Measurements from ENCODE around the gene GNB4.

Gene GNB4

DNA sequence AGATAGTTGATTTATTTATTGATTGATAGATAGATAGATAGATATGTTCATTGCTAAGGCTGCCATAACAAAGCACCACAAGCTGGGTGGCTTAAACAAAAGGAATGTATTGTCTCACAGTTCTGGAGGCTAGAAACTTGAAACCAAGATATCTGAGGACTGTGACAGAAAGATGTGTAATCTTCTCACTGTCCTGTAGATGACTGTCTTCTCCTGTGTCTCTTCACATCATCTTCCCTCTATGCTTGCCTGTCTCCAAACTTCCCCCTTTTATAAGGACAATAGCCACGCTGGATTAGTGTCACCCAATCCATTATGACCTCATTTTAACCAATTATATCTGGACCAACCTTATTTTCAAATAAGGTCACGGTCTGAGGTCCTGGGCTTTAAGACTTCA is 40.9 kb downstream of the GNB4 start:
- H3K27ac ChIP-seq (ENCODE audit: poor library complexity, severe bottlenecking) = no peak overlapping the region
- no peaks in the 10 kb centered on the region for H3K9me3 ChIP-seq (ENCODE audit: severe bottlenecking)
- no peaks in the 10 kb centered on the region for H3K4me1 ChIP-seq (ENCODE audit: insufficient read depth, poor library complexity, severe bottlenecking)
- TF ChIP-seq CTCF (IDR thresholded peaks at IDR 0.05; ENCODE audit: poor library complexity, severe bottlenecking) = peak; percentile 28
- ATAC-seq (ENCODE audit: low read depth) = peak; percentile 31; the same call in 1 of the 3 replicates
- H3K4me3 ChIP-seq (ENCODE audit: severe bottlenecking) = no peak overlapping the region
- H3K27me3 ChIP-seq (ENCODE audit: insufficient read depth, poor library complexity, severe bottlenecking) = no peaks in the 10 kb centered on the region
- H3K36me3 ChIP-seq (ENCODE audit: low read depth) = peaks cover 18% of the 10 kb centered on the region
- DNase-seq (ENCODE audit: low spot score) = no peak

- TF ChIP-seq CTCF (IDR thresholded peaks at IDR 0.05; ENCODE audit: poor library complexity, severe bottlenecking) = no peak
- DNase-seq (ENCODE audit: low spot score) (no peak), ATAC-seq (ENCODE audit: low read depth) (no peak)
- Histone ChIP-seq H3K4me3 (ENCODE audit: severe bottlenecking) (no peak overlapping the region), H3K27ac (ENCODE audit: poor library complexity, severe bottlenecking) (no peak overlapping the region), H3K27me3 (ENCODE audit: insufficient read depth, poor library complexity, severe bottlenecking) (no peaks in the 10 kb centered on the region), H3K9me3 (ENCODE audit: severe bottlenecking) (no peaks in the 10 kb centered on the region), H3K4me1 (ENCODE audit: insufficient read depth, poor library complexity, severe bottlenecking) (no peaks in the 10 kb centered on the region), H3K36me3 (ENCODE audit: low read depth) (peaks cover 36% of the 10 kb centered on the region)
Observed at GRCh38 chr3:179404307-179404706, 47.0 kb downstream of the GNB4 start.

DNA sequence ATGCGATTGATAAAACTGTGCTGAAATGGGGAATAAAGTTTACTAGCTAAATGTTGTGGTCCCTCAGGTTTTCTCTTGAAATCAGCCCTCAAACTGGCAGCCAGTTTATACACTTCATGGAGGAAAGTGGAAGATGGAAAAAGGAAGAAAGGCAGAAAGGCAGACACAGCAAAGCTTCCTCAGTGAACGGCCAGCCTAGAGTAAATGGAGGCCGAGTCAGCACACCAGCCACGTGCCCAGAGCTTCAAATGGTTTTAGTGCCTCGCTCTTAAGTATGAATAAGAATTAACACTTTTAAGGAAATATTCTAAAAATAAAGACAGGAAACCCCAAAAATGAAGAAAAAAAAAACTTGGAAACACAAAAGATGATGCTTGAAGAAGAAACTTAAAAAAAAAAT is 48.3 kb downstream of the GNB4 start:
- H3K36me3 ChIP-seq (ENCODE audit: low read depth) = peaks cover 45% of the 10 kb centered on the region

GRCh38 chr3:179401561-179401960 is 49.7 kb downstream of the GNB4 start:
- DNase-seq (ENCODE audit: low spot score) (no peak), ATAC-seq (ENCODE audit: low read depth) (no peak)
- no peak for TF ChIP-seq CTCF (IDR thresholded peaks at IDR 0.05; ENCODE audit: poor library complexity, severe bottlenecking)
- H3K9me3 ChIP-seq (ENCODE audit: severe bottlenecking) = no peaks in the 10 kb centered on the region
- H3K27ac ChIP-seq (ENCODE audit: poor library complexity, severe bottlenecking) = no peak overlapping the region
- H3K4me1 ChIP-seq (ENCODE audit: insufficient read depth, poor library complexity, severe bottlenecking) = no peaks in the 10 kb centered on the region
- no peak overlapping the region for H3K4me3 ChIP-seq (ENCODE audit: severe bottlenecking)
- no peaks in the 10 kb centered on the region for H3K27me3 ChIP-seq (ENCODE audit: insufficient read depth, poor library complexity, severe bottlenecking)
- peaks cover 59% of the 10 kb centered on the region for H3K36me3 ChIP-seq (ENCODE audit: low read depth)

More for the DNA sequence above, 48.3 kb downstream of the GNB4 start:
- ATAC-seq (ENCODE audit: low read depth) = no peak
- no peak for DNase-seq (ENCODE audit: low spot score)
- Histone ChIP-seq H3K4me1 (ENCODE audit: insufficient read depth, poor library complexity, severe bottlenecking) (no peaks in the 10 kb centered on the region), H3K9me3 (ENCODE audit: severe bottlenecking) (no peaks in the 10 kb centered on the region), H3K4me3 (ENCODE audit: severe bottlenecking) (no peak overlapping the region), H3K27ac (ENCODE audit: poor library complexity, severe bottlenecking) (no peak overlapping the region), H3K27me3 (ENCODE audit: insufficient read depth, poor library complexity, severe bottlenecking) (no peaks in the 10 kb centered on the region)
- TF ChIP-seq CTCF (IDR thresholded peaks at IDR 0.05; ENCODE audit: poor library complexity, severe bottlenecking) = no peak

GRCh38 chr3:179398574-179399231 is 52.6 kb downstream of the GNB4 start:
- Histone ChIP-seq H3K27ac (ENCODE audit: poor library complexity, severe bottlenecking) (no peak overlapping the region), H3K27me3 (ENCODE audit: insufficient read depth, poor library complexity, severe bottlenecking) (no peaks in the 10 kb centered on the region), H3K36me3 (ENCODE audit: low read depth) (peaks cover 61% of the 10 kb centered on the region), H3K9me3 (ENCODE audit: severe bottlenecking) (no peaks in the 10 kb centered on the region), H3K4me1 (ENCODE audit: insufficient read depth, poor library complexity, severe bottlenecking) (no peaks in the 10 kb centered on the region), H3K4me3 (ENCODE audit: severe bottlenecking) (no peak overlapping the region)
- DNase-seq (ENCODE audit: low spot score) = no peak
- no peak for ATAC-seq (ENCODE audit: low read depth)
- no peak for TF ChIP-seq CTCF (IDR thresholded peaks at IDR 0.05; ENCODE audit: poor library complexity, severe bottlenecking)

All from RWPE2 (cell line).